Panc1 (cell line): ENCODE data around the gene KCNN2. TPM values are rescaled to one million over a fixed set of nuclear protein-coding genes. Genes with fewer than 3 reads are reported as not detected.

Experiments used
- ATAC-seq: fragments of 200-7000 bp; cut with Tn5 transposase; 2 replicates; pipeline ENCODE4 v1.9.1; 2020; ENCODE audit warnings: mild to moderate bottlenecking, moderate library complexity
- BruUV-seq: library from RNA; stranded (reverse); fragments of 400-500 nt; replicated peaks from 2 replicates; lab custom pipeline; 2021; lab: Mats Ljungman, UMichigan
- CTCF ChIA-PET: fragments of 300-600 bp; sonication (Branson Sonifier 250); formaldehyde crosslinking; loops from one replicate; lab custom pipeline; 2022; ENCODE audit warnings: antibody characterized with exemption; lab: Charles Lee
- POLR2A ChIA-PET: fragments of 300-600 bp; sonication (Branson Sonifier 250); formaldehyde crosslinking; loops from one replicate; lab custom pipeline; 2022; ENCODE audit warnings: antibody characterized with exemption; lab: Charles Lee
- DNase-seq: peaks from one replicate; pipeline ENCODE4 v3.0.0-alpha.2; 2010; ENCODE audit warnings: low read depth, low spot score
- H3K27ac ChIP-seq: 2 replicates; pipeline ENCODE4 v1.5.1; 2011; ENCODE audit warnings: mild to moderate bottlenecking, low read length, inconsistent platforms
- H3K27me3 ChIP-seq: fragments of 200-500 bp; sonication (Bioruptor generic); 2 replicates; pipeline ENCODE4 v1.6.0; 2014; ENCODE audit warnings: low read length, inconsistent platforms; ENCODE audit not compliant: control insufficient read depth, insufficient read depth
- H3K36me3 ChIP-seq: fragments of 200-500 bp; sonication (Bioruptor generic); 2 replicates; pipeline ENCODE4 v1.5.1; 2014; ENCODE audit warnings: inconsistent platforms, mild to moderate bottlenecking, low read length, moderate library complexity; ENCODE audit not compliant: control insufficient read depth, insufficient read depth
- H3K4me1 ChIP-seq: 2 replicates; pipeline ENCODE4 v1.5.1; 2011; ENCODE audit warnings: inconsistent platforms, mild to moderate bottlenecking, low read length, moderate library complexity; ENCODE audit not compliant: control insufficient read depth, insufficient read depth
- H3K4me3 ChIP-seq, 2 experiments: 2 replicates each; pipeline ENCODE4 v1.5.1; 2011 to 2012; ENCODE audit warnings: low read depth in 2 of 2, low read length in 2 of 2, mild to moderate bottlenecking in 2 of 2, inconsistent platforms in 1 of 2, moderate library complexity in 1 of 2
- H3K9me3 ChIP-seq: fragments of 200-500 bp; sonication (Bioruptor generic); 2 replicates; pipeline ENCODE4 v1.5.1; 2014; ENCODE audit warnings: low read depth, mild to moderate bottlenecking, inconsistent platforms, low read length, moderate library complexity; ENCODE audit not compliant: control insufficient read depth, insufficient read depth
- CTCF ChIP-seq: fragments of 450-650 bp; IDR thresholded peaks from 2 replicates; pipeline ENCODE4 v1.5.1; 2017; ENCODE audit warnings: mild to moderate bottlenecking
- POLR2AphosphoS5 ChIP-seq: IDR thresholded peaks from 2 replicates; pipeline ENCODE4 v1.6.1; 2012; ENCODE audit warnings: mild to moderate bottlenecking, low read depth, low read length, moderate library complexity
- SIN3A ChIP-seq: IDR thresholded peaks from 2 replicates; pipeline ENCODE4 v1.6.1; 2012; ENCODE audit warnings: low read depth, mild to moderate bottlenecking, low read length, moderate library complexity, borderline replicate concordance; ENCODE audit not compliant: insufficient read depth
- TCF7L2 ChIP-seq: IDR thresholded peaks from 2 replicates; pipeline ENCODE4 v1.6.1; 2011; ENCODE audit warnings: mild to moderate bottlenecking, low read depth, low read length, inconsistent platforms
- in situ Hi-C: cut with HindIII; loops from 2 replicates; pipeline ENCODE4 v1.10.0; 2016; ENCODE audit warnings: low sequenced_read_pairs, low pct_unique_long_range_greater_than_20kb
- intact Hi-C: fragments of 100-400 bp; cut with micrococcal nuclease; formaldehyde crosslinking; loops from one replicate; pipeline ENCODE4 v1.10.0; 2022; ENCODE audit not compliant: unreplicated experiment
- total RNA-seq: library from RNA; stranded (reverse); gene quantifications from one replicate; pipeline ENCODE4 v1.2.1, GENCODE V29; 2021; ENCODE audit not compliant: unreplicated experiment
- TF ChIP-seq, protein P1 (sequence below), 2 experiments: IDR thresholded peaks; 2 replicates each; pipeline ENCODE4 v1.6.1; 2011 to 2012; ENCODE audit warnings: low read depth in 2 of 2, control low read depth in 1 of 2, low read length in 1 of 2, mild to moderate bottlenecking in 1 of 2, moderate library complexity in 1 of 2; ENCODE audit not compliant: insufficient read depth in 1 of 2

The KCNN2 gene
- total RNA-seq, 1 experiment from 2014 or later: not detected

DNA sequence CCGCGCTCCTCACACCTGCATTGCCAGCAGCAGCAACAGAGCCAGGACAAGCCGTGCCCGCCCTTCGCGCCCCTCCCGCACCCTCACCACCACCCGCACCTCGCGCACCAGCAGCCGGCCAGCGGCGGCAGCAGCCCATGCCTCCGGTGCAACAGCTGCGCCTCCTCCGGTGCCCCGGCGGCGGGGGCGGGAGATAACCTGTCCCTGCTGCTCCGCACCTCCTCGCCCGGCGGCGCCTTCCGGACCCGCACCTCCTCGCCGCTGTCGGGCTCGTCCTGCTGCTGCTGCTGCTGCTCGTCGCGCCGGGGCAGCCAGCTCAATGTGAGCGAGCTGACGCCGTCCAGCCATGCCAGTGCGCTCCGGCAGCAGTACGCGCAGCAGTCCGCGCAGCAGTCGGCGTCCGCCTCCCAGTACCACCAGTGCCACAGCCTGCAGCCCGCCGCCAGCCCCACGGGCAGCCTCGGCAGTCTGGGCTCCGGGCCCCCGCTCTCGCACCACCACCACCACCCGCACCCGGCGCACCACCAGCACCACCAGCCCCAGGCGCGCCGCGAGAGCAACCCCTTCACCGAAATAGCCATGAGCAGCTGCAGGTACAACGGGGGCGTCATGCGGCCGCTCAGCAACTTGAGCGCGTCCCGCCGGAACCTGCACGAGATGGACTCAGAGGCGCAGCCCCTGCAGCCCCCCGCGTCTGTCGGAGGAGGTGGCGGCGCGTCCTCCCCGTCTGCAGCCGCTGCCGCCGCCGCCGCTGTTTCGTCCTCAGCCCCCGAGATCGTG lies 517 bp downstream of the KCNN2 start:
- H3K27me3 ChIP-seq: peaks cover 15% of the 10 kb centered on the region
- ChIA-PET POLR2A (no interaction called here), CTCF (no interaction called here)
- ATAC-seq (peak; percentile 54), DNase-seq (no peak)
- intact Hi-C loops: no loop called here
- TF ChIP-seq POLR2AphosphoS5 (no peak), CTCF (no peak), TCF7L2 (no peak), SIN3A (no peak)
- TF ChIP-seq, protein P1, sequence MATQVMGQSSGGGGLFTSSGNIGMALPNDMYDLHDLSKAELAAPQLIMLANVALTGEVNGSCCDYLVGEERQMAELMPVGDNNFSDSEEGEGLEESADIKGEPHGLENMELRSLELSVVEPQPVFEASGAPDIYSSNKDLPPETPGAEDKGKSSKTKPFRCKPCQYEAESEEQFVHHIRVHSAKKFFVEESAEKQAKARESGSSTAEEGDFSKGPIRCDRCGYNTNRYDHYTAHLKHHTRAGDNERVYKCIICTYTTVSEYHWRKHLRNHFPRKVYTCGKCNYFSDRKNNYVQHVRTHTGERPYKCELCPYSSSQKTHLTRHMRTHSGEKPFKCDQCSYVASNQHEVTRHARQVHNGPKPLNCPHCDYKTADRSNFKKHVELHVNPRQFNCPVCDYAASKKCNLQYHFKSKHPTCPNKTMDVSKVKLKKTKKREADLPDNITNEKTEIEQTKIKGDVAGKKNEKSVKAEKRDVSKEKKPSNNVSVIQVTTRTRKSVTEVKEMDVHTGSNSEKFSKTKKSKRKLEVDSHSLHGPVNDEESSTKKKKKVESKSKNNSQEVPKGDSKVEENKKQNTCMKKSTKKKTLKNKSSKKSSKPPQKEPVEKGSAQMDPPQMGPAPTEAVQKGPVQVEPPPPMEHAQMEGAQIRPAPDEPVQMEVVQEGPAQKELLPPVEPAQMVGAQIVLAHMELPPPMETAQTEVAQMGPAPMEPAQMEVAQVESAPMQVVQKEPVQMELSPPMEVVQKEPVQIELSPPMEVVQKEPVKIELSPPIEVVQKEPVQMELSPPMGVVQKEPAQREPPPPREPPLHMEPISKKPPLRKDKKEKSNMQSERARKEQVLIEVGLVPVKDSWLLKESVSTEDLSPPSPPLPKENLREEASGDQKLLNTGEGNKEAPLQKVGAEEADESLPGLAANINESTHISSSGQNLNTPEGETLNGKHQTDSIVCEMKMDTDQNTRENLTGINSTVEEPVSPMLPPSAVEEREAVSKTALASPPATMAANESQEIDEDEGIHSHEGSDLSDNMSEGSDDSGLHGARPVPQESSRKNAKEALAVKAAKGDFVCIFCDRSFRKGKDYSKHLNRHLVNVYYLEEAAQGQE (IDR thresholded peaks at IDR 0.05; ENCODE audit: insufficient read depth in 1 of 2, low read depth in 2 of 2, low read length in 1 of 2): no peak
- H3K27ac ChIP-seq: no peak overlapping the region
- no peaks in the 10 kb centered on the region for H3K4me1 ChIP-seq
- no peaks in the 10 kb centered on the region for H3K36me3 ChIP-seq
- BruUV-seq: no TSS peak
- no peaks in the 10 kb centered on the region for H3K9me3 ChIP-seq
- in situ Hi-C loops: no loop called here
- peak overlapping the region; percentile 37 to 46; a peak in 3 of 4 replicates for H3K4me3 ChIP-seq

DNA sequence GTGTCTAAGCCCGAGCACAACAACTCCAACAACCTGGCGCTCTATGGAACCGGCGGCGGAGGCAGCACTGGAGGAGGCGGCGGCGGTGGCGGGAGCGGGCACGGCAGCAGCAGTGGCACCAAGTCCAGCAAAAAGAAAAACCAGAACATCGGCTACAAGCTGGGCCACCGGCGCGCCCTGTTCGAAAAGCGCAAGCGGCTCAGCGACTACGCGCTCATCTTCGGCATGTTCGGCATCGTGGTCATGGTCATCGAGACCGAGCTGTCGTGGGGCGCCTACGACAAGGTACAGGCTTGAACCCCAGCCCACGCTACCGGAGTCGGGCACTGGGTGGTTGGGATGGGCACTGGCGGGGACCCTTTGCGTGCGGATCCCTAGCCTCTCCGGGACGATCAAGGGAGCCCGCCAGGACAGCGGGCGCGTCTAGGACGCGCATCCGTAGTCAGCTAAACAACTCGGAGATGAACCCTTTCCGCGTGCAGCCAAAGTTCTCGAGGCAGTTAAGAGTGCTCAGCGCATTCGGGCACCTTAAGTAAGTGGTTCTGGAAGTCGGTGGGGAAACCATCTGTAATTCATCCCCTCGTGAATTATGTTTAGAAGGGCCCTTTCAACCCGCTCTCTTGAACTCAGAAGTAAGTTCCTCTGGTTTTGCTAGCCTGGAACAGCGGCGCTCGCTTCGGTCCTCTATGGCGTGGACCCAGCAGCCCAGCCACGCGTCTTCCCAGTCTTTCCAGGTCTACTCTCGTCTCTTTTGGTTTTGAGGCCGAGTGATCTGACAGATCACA lies 1.3 kb downstream of the KCNN2 start:
- Histone ChIP-seq H3K9me3 (no peaks in the 10 kb centered on the region), H3K36me3 (no peaks in the 10 kb centered on the region), H3K4me1 (no peaks in the 10 kb centered on the region), H3K27me3 (peaks cover 15% of the 10 kb centered on the region), H3K4me3 (no peak overlapping the region), H3K27ac (no peak overlapping the region)
- intact Hi-C loops: no loop called here
- ChIA-PET CTCF (no interaction called here), POLR2A (no interaction called here)
- TF ChIP-seq TCF7L2 (no peak), SIN3A (no peak), POLR2AphosphoS5 (no peak), CTCF (no peak)
- TF ChIP-seq, protein P1 (IDR thresholded peaks at IDR 0.05; ENCODE audit: insufficient read depth in 1 of 2, low read depth in 2 of 2, low read length in 1 of 2): no peak
- DNase-seq (no peak), ATAC-seq (no peak)
- in situ Hi-C loops: no loop called here
- BruUV-seq: no TSS peak
